Measurements from ENCODE around the gene AKT1.
"Not testable (repeated sequence)": the region's sequence is repeated elsewhere in the genome, so short reads cannot be mapped to it uniquely, and the experiment has no call there.

AKT1 gene

GRCh38 chr14:104816616-104816884 lies 21.0 kb upstream of the AKT1 start:
- no peak for DNase-seq (ENCODE audit: low read depth)
- peak overlapping the region; percentile 73 for H3K4me3 ChIP-seq (ENCODE audit: low read length)
- TF ChIP-seq CTCF (IDR thresholded peaks at IDR 0.05; ENCODE audit: insufficient read depth, low read depth, low read length, missing control alignments): no peak

- not testable (repeated sequence) for DNase-seq (ENCODE audit: low read depth)
- H3K4me3 ChIP-seq (ENCODE audit: low read length): peak overlapping the region; percentile 73
These were observed 19.2 kb upstream of the AKT1 start for GRCh38 chr14:104814701-104815100.

GRCh38 chr14:104813286-104813685 lies 17.7 kb upstream of the AKT1 start:
- no peak for DNase-seq (ENCODE audit: low read depth)
- H3K4me3 ChIP-seq (ENCODE audit: low read length): no peak overlapping the region
- TF ChIP-seq CTCF (IDR thresholded peaks at IDR 0.05; ENCODE audit: insufficient read depth, low read depth, low read length, missing control alignments): no peak

- TF ChIP-seq CTCF (IDR thresholded peaks at IDR 0.05; ENCODE audit: insufficient read depth, low read depth, low read length, missing control alignments): no peak
These were observed 14.8 kb upstream of the AKT1 start for GRCh38 chr14:104810316-104810715.

GRCh38 chr14:104808456-104808855 lies 12.9 kb upstream of the AKT1 start:
- no peak overlapping the region for H3K4me3 ChIP-seq (ENCODE audit: low read length)
- TF ChIP-seq CTCF (IDR thresholded peaks at IDR 0.05; ENCODE audit: insufficient read depth, low read depth, low read length, missing control alignments): no peak
- no peak for DNase-seq (ENCODE audit: low read depth)

More at GRCh38 chr14:104810316-104810715, 14.8 kb upstream of the AKT1 start:
- H3K4me3 ChIP-seq (ENCODE audit: low read length): no peak overlapping the region
- DNase-seq (ENCODE audit: low read depth): no peak

GRCh38 chr14:104806625-104807465 lies 11.3 kb upstream of the AKT1 start:
- no peak for TF ChIP-seq CTCF (IDR thresholded peaks at IDR 0.05; ENCODE audit: insufficient read depth, low read depth, low read length, missing control alignments)
- DNase-seq (ENCODE audit: low read depth): no peak
- H3K4me3 ChIP-seq (ENCODE audit: low read length): no peak overlapping the region

GRCh38 chr14:104805941-104806624 lies 10.5 kb upstream of the AKT1 start:
- no peak overlapping the region for H3K4me3 ChIP-seq (ENCODE audit: low read length)
- no peak for TF ChIP-seq CTCF (IDR thresholded peaks at IDR 0.05; ENCODE audit: insufficient read depth, low read depth, low read length, missing control alignments)
- DNase-seq (ENCODE audit: low read depth): no peak
